ENCODE results near the gene ITGA7. TPM values are rescaled to one million over a fixed set of nuclear protein-coding genes. Genes with fewer than 3 reads are reported as not detected.
A peak's percentile ranks its signal among the peaks of the same experiment; 100 is the strongest.

Gene ITGA7
- total RNA-seq, 1 experiment from 2014 or later = 7.8 TPM

DNA sequence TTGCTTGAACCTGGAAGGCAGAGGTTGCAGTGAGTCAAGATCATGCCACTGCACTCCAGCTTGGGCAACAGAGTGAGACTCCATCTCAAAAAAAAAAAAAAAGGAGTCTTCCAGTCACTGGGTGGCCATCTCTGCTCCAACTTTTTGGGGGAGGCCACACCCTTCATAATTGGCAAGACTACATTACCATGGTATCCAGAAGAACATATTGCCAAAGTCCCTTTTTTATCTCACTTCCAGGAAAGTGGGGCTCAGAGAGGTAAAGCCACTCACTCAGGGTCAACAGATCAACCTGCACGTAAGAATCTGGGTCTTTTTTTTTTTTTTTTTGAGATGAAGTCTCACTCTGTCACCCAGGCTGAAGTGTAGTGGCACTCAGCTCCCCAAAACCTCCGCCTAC is 26.2 kb upstream of the ITGA7 start:
- no peak for DNase-seq (ENCODE audit: low spot score)

DNA sequence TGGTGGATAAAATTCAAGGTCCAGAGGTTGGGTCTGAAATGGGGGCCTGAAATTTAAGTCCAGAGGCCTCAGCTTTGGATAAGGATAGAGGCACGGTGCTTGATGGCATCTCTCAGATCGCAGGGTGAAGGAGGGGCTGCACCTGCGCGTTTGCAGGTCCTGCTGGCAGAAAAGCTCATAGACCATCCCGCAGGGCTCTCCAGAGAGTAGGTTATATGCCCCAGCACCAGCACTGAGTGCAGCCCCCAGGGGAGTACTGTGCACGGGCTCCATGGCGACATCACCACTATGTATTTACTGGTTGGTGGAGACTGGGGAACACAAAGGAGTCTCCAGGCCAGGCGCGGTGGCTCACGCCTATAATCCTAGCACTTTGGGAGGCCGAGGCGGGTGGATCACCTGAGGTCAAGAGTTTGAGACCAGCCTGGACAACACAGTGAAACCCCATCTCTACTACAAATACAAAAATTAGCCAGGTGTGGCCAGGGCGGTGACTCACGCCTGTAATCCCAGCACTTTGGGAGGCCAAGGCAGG is 25.4 kb upstream of the ITGA7 start:
- no peak for DNase-seq (ENCODE audit: low spot score)

- DNase-seq (ENCODE audit: low spot score) = no peak
These were observed 24.6 kb upstream of the ITGA7 start for GRCh38 chr12:55732288-55732687.

- DNase-seq (ENCODE audit: low spot score) = peak; percentile 56
These were observed 22.4 kb upstream of the ITGA7 start for GRCh38 chr12:55729819-55730818.

- peak; percentile 93 for DNase-seq (ENCODE audit: low spot score)
These were observed 21.5 kb upstream of the ITGA7 start, which contains the start of gene CD63 for GRCh38 chr12:55728939-55729818. CD63 (minus strand) TSS chr12:55729009; CDS start chr12:55728341, 668 bp downstream.

GRCh38 chr12:55728186-55728938 is 20.7 kb upstream of the ITGA7 start:
- DNase-seq (ENCODE audit: low spot score) = peak; percentile 48

DNA sequence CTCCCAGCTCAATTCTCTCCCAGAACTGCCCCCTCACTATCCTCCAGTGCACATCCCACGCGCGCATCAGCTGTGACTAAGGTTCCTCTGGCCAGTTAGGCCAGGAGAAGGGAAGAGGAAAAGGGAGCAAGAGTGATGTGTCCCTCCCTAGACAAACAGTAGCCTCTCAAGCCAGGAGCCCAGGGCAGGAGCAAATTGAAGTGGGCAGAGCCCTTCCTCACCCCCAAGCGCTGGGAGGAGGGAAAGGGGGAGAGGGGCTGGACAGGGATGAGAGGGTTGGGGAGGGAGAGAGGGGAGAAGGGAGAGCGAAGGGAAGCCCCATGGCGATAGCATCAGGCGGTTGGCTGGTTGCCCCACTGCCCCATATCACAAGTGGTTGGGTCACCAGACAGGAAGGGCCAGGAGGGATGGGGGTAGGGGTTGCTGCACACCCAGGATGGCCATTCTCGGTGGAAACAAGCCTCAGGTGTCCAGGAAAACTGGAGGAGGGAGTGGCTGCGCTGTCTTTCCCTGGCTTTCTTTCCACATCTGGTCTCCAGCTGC is 20.0 kb upstream of the ITGA7 start:
- peak; percentile 75 for DNase-seq (ENCODE audit: low spot score)

GRCh38 chr12:55726971-55727370 is 19.3 kb upstream of the ITGA7 start:
- no peak for DNase-seq (ENCODE audit: low spot score)

DNA sequence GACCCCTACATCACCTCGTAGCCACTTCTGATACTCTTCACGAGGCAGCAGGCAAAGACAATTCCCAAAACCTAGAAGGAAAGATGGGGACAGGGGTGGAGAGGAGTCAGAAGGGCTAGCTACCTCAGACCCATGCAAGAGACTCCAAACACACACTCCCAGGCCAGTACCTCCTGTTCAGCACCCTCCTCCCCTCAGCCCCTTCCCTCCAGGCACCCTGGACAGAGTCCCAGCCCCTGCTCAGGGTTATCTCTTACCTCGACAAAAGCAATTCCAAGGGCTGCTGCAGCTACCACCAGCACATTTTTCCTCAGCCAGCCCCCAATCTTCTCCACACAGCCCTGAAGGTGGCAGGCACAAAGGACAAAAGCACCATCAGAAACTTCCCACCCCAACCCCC is 17.9 kb upstream of the ITGA7 start:
- DNase-seq (ENCODE audit: low spot score) = no peak

GRCh38 chr12:55724940-55725309 is 17.2 kb upstream of the ITGA7 start:
- DNase-seq (ENCODE audit: low spot score) = no peak

DNA sequence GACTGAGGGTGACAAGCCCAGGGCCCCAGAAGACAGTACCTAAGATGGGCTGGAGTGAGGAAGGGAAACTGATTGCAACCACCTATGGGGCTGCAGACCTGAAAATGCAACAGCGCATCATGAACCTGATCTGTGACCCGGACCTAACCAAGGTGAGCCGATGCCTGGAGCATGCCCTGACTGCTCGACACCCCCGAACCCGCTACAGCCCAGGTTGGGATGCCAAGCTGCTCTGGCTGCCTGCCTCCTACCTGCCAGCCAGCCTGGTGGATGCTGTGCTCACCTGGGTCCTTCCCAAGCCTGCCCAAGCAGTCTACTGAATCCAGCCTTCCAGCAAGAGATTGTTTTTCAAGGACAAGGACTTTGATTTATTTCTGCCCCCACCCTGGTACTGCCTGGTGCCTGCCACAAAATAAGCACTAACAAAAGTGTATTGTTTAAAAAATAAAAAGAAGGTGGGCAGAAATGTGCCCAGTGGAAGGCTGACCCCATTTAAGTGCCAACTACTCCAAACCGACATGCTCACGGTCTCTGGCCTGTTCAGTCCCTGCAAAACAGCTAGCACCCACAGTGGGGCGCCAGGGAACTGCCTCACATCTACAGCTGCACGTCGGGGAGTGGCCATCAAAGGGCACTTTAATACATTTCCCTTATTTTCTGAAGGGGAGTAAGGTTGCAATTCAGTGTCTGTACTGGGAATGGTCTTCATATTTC is 16.7 kb upstream of the ITGA7 start:
- DNase-seq (ENCODE audit: low spot score) = no peak

GRCh38 chr12:55723516-55724225 is 16.0 kb upstream of the ITGA7 start:
- no peak for DNase-seq (ENCODE audit: low spot score)

GRCh38 chr12:55722948-55723347 is 15.2 kb upstream of the ITGA7 start:
- DNase-seq (ENCODE audit: low spot score) = no peak

DNA sequence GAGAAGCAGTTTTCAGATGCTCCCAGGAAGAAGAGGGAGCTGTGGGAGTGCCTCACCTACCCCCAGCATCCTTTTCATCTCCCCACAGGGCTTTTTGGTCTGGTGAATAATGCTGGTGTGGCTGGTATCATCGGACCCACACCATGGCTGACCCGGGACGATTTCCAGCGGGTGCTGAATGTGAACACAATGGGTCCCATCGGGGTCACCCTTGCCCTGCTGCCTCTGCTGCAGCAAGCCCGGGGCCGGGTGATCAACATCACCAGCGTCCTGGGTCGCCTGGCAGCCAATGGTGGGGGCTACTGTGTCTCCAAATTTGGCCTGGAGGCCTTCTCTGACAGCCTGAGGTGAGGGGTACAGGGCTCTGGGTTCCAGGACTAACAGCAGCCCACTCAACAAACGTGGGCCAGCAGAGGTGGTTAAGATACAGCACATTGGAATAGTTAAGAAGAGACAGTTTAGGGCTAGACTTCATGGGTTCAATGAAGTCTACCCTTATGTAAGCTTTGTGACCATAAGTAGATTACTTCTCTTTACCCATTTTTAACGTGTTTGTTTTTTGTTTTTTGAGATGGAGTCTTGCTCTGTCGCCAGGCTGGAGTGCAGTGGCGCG is 14.0 kb upstream of the ITGA7 start:
- DNase-seq (ENCODE audit: low spot score) = no peak

DNA sequence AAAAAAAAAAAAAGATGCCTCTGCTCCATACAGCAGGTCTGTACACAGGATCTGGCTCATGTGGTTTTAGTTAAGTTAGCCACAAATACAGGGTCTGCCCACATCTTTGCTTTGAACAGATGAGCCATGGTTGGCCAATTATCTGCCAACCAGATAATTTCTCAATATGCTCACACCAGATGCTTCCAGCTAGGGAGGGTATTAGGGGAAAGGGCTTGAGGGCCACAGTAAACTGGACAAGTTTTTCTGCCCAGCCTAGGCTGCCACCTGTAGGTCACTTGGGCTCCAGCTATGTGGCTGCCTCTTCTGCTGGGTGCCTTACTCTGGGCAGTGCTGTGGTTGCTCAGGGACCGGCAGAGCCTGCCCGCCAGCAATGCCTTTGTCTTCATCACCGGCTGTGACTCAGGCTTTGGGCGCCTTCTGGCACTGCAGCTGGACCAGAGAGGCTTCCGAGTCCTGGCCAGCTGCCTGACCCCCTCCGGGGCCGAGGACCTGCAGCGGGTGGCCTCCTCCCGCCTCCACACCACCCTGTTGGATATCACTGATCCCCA is 13.3 kb upstream of the ITGA7 start:
- DNase-seq (ENCODE audit: low spot score) = peak; percentile 97

DNA sequence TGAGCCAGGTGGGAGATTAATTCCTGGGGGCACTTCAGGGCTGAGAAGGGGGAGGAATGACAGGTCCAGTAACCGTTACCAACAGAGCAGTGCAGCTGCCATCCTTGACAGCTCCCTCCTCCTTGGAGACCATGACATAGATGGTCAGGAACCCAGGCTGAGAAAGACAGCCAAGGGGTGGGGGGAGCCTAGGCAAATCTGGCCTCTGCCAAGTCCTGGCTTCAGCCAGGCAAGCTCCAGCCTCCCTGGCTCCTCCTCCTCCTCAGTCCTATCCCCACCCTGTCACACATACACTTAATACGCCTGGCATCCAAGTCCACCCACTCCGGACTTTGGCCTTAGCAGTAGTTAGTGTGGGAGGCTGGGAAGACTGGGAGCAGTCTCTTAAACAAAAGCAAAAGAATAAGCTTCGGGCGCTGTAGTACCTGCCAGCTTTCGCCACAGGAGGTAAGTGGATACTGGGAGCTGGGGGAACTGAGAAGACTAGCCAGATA is 12.4 kb upstream of the ITGA7 start, which contains the start of gene RDH5:
RDH5 (plus strand) TSS at position 323 of the 494 bp plus-strand sequence. CDS start 792 bp downstream, outside the sequence.
- peak; percentile 68 for DNase-seq (ENCODE audit: low spot score)

DNA sequence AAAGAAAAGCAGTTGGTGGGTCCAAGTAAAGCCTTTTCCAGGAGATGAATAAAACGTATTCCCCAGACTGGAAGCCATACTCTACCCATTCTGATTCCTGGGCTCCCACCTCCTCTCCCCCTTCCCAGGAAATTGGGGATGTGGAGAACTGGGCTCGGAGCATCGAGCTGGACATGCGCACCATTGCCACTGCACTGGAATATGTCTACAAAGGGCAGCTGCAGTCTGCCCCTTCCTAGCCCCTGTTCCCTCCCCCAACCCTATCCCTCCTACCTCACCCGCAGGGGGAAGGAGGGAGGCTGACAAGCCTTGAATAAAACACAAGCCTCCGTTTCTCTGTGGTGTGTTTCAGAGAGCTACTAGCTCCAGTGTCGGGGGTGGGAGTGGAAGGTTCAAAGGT is 11.7 kb upstream of the ITGA7 start:
- DNase-seq (ENCODE audit: low spot score) = no peak

DNA sequence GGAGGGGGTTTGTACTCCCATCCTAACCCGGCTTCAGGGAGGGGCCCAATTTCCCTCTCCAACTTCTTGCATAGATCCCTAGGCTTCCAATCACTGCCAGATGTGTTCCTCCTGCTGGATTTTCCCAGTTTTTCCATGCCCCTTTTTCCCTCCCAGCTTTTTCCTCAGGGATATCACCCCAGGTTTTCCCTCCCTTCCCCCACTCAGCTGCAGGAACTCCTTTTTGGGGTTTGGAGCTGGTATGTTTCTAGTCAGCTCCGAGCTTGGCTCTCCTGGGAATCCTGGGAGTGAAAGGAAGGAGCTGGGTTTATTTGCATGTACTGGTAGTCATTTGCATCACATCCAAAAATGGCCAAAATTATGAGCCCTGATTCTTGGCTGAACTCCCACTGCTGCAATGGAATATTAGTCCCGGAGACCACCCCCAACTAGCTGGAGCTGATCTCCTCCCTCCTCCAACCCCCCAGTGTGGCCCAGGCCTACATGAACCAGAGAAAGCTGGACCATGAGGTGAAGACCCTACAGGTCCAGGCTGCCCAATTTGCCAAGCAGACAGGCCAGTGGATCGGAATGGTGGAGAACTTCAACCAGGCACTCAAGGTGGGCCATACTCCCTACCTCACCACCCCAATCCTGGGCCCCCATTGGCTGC is 11.0 kb upstream of the ITGA7 start:
- no peak for DNase-seq (ENCODE audit: low spot score)
